Common myeloid progenitor, CD34-positive (primary cell): ENCODE measurements around the gene FOSL2.
A peak's percentile ranks its signal among the peaks of the same experiment; 100 is the strongest.

Experiments
- CTCF ChIA-PET: fragments of 350-600 bp; sonication (Branson Sonifier 250); formaldehyde crosslinking; loops from one replicate; lab custom pipeline; 2021; ENCODE audit warnings: antibody characterized with exemption; lab: Charles Lee
- POLR2A ChIA-PET: fragments of 350-600 bp; sonication (Branson Sonifier 250); formaldehyde crosslinking; loops from one replicate; lab custom pipeline; 2021; ENCODE audit warnings: antibody characterized with exemption; lab: Charles Lee
- DNase-seq, 3 donors: peaks; one replicate each; pipeline versions ENCODE4 v3.0.0 to v3.0.0-alpha.2; 2013
- H3K27ac ChIP-seq, 2 experiments: 1 replicate in 1 of 2; 2 replicates in 1 of 2; pipeline ENCODE4 v1.7.0; 2013; ENCODE audit warnings: inconsistent platforms in 2 of 2, low read length in 2 of 2, mild to moderate bottlenecking in 2 of 2, low read depth in 1 of 2, moderate library complexity in 1 of 2; ENCODE audit not compliant: severe bottlenecking in 2 of 2, insufficient read depth in 1 of 2, poor library complexity in 1 of 2
- H3K27me3 ChIP-seq, 5 experiments: replicated peaks in 2 of 5; 1 replicate in 3 of 5; 2 replicates in 2 of 5; pipeline versions ENCODE4 v1.6.1 to v1.7.0; 2013; ENCODE audit warnings: low read length in 4 of 5, mild to moderate bottlenecking in 2 of 5, moderate library complexity in 2 of 5, inconsistent platforms in 1 of 5; ENCODE audit not compliant: insufficient read depth in 5 of 5, control insufficient read depth in 4 of 5
- H3K36me3 ChIP-seq, 4 experiments: 1 replicate in 2 of 4; 2 replicates in 2 of 4; pipeline versions ENCODE4 v1.6.1 to v1.7.0; 2013; ENCODE audit warnings: low read length in 3 of 4, control low read depth in 1 of 4, mild to moderate bottlenecking in 1 of 4; ENCODE audit not compliant: control insufficient read depth in 4 of 4, insufficient read depth in 4 of 4
- H3K4me1 ChIP-seq, 4 experiments: 1 replicate in 3 of 4; 2 replicates in 1 of 4; pipeline versions ENCODE4 v1.6.1 to v1.7.1; 2013; ENCODE audit warnings: low read length in 3 of 4, mild to moderate bottlenecking in 3 of 4, control low read depth in 1 of 4, inconsistent platforms in 1 of 4, moderate library complexity in 1 of 4; ENCODE audit not compliant: control insufficient read depth in 4 of 4, insufficient read depth in 4 of 4; ENCODE audit errors: control extremely low read depth in 1 of 4
- H3K4me3 ChIP-seq, 7 experiments: 1 replicate in 4 of 7; 2 replicates in 3 of 7; pipeline versions ENCODE4 v1.5.1 to v1.7.0; 2013; ENCODE audit warnings: mild to moderate bottlenecking in 7 of 7, low read length in 6 of 7, moderate library complexity in 6 of 7, inconsistent platforms in 2 of 7, low read depth in 2 of 7, control low read depth in 1 of 7; ENCODE audit not compliant: insufficient read depth in 4 of 7, control insufficient read depth in 1 of 7; ENCODE audit errors: extremely low read depth in 1 of 7
- H3K9me3 ChIP-seq, 5 experiments: 1 replicate in 4 of 5; 2 replicates in 1 of 5; pipeline versions ENCODE4 v1.6.1 to v1.7.1; 2013; ENCODE audit warnings: low read length in 4 of 5, mild to moderate bottlenecking in 2 of 5, inconsistent platforms in 1 of 5, low read depth in 1 of 5, moderate library complexity in 1 of 5; ENCODE audit not compliant: control insufficient read depth in 4 of 5, insufficient read depth in 2 of 5; ENCODE audit errors: control extremely low read depth in 1 of 5
- WGBS: methylation state at CpG from one replicate; pipeline ENCODE4 v1.1.5; 2013; ENCODE audit not compliant: insufficient coverage; 5-methylcytosine and 5-hydroxymethylcytosine counted together

The FOSL2 gene

GRCh38 chr2:28407976-28408690 is 15.5 kb downstream of the FOSL2 start:
- Histone ChIP-seq H3K36me3 (peaks cover 18 to 87% (median 52%) of the 10 kb centered on the region in 4 experiments), H3K27ac (peak overlapping the region in 1 of 2 experiments; percentile 9), H3K4me1 (peaks cover 6 to 56% (median 51%) of the 10 kb centered on the region in 4 experiments), H3K27me3 (no peaks in the 10 kb centered on the region), H3K9me3 (no peaks in the 10 kb centered on the region), H3K4me3 (no peak overlapping the region)
- WGBS = 95% methylated on average over 3 of the region's 5 CpGs
- POLR2A ChIA-PET = interaction anchor here (1.1 to 1.4 kb wide), 2 partner anchors 10 to 15 kb away, joined by 3 to 5 read pairs; partner anchors contain the start of gene FOSL2
- DNase-seq = no peak
- CTCF ChIA-PET = interaction anchor here (0.6 to 2.6 kb wide), 9 partner anchors 12 to 1437 kb away, joined by 3 to 13 read pairs (median 5); no protein-coding TSS in a partner anchor

- DNase-seq = peak; percentile 83 to 93 (median 92)
- H3K36me3 ChIP-seq = peaks cover 18 to 87% (median 57%) of the 10 kb centered on the region in 4 experiments
- H3K9me3 ChIP-seq = no peaks in the 10 kb centered on the region
- no peak overlapping the region for H3K4me3 ChIP-seq
- ChIA-PET POLR2A (interaction anchor here (0.9 to 1.4 kb wide), 4 partner anchors 8 to 19 kb away, joined by 3 to 5 read pairs (median 3); partner anchors contain the start of gene FOSL2), CTCF (interaction anchor here (0.6 to 2.6 kb wide), 7 partner anchors 11 to 636 kb away, joined by 3 to 13 read pairs (median 3); no protein-coding TSS in a partner anchor)
- no peaks in the 10 kb centered on the region for H3K27me3 ChIP-seq
- peak overlapping the region; percentile 47 to 69 for H3K27ac ChIP-seq
- H3K4me1 ChIP-seq = peaks cover 4 to 55% (median 50%) of the 10 kb centered on the region in 4 experiments
- 30% methylated on average over 11 of the region's 26 CpGs for WGBS
Measured at GRCh38 chr2:28408764-28409599, 16.3 kb downstream of the FOSL2 start.

GRCh38 chr2:28411166-28411755 is 18.6 kb downstream of the FOSL2 start:
- 96% methylated on average over 3 of the region's 5 CpGs for WGBS
- DNase-seq = no peak
- H3K36me3 ChIP-seq = peaks cover 8 to 87% (median 54%) of the 10 kb centered on the region in 4 experiments
- peak overlapping the region in 1 of 2 experiments; percentile 69 for H3K27ac ChIP-seq
- no peaks in the 10 kb centered on the region for H3K27me3 ChIP-seq
- H3K4me3 ChIP-seq = no peak overlapping the region
- no peaks in the 10 kb centered on the region for H3K9me3 ChIP-seq
- H3K4me1 ChIP-seq = peaks cover 4 to 53% (median 50%) of the 10 kb centered on the region in 4 experiments
- ChIA-PET CTCF (interaction anchor here (1.0 to 2.2 kb wide), 2 partner anchors 42 to 708 kb away, joined by 4 to 8 read pairs; no protein-coding TSS in a partner anchor), POLR2A (interaction anchor here (1.0 kb wide), 1 partner anchor 18 kb away, joined by 3 read pairs; no protein-coding TSS in a partner anchor)

GRCh38 chr2:28411956-28412609 is 19.4 kb downstream of the FOSL2 start:
- ChIA-PET POLR2A (no interaction called here), CTCF (interaction anchor here (1.0 to 2.8 kb wide), 3 partner anchors 41 to 708 kb away, joined by 4 to 19 read pairs (median 8); no protein-coding TSS in a partner anchor)
- Histone ChIP-seq H3K9me3 (no peaks in the 10 kb centered on the region), H3K27ac (no peak overlapping the region), H3K27me3 (no peaks in the 10 kb centered on the region), H3K36me3 (peaks cover 8 to 83% (median 47%) of the 10 kb centered on the region in 4 experiments), H3K4me3 (no peak overlapping the region), H3K4me1 (peaks cover 4 to 47% (median 42%) of the 10 kb centered on the region in 4 experiments)
- DNase-seq = no peak
- WGBS = 97% methylated on average over 26 of the region's 27 CpGs

- POLR2A ChIA-PET = no interaction called here
- no peak overlapping the region for H3K27ac ChIP-seq
- no peak for DNase-seq
- H3K27me3 ChIP-seq = no peaks in the 10 kb centered on the region
- no peak overlapping the region for H3K4me3 ChIP-seq
- CTCF ChIA-PET = interaction anchor here (1.9 to 2.8 kb wide), 2 partner anchors 10 to 41 kb away, joined by 5 to 19 read pairs; no protein-coding TSS in a partner anchor
- H3K9me3 ChIP-seq = no peaks in the 10 kb centered on the region
- H3K4me1 ChIP-seq = peaks cover 4 to 43% (median 36%) of the 10 kb centered on the region in 4 experiments
- WGBS = 96% methylated on average over 2 of the region's 6 CpGs
- H3K36me3 ChIP-seq = peaks cover 8 to 78% (median 44%) of the 10 kb centered on the region in 4 experiments
Measured at GRCh38 chr2:28412625-28413151, 20.0 kb downstream of the FOSL2 start.
